ENCODE data around the gene ATP6V1A.

ATP6V1A gene

DNA sequence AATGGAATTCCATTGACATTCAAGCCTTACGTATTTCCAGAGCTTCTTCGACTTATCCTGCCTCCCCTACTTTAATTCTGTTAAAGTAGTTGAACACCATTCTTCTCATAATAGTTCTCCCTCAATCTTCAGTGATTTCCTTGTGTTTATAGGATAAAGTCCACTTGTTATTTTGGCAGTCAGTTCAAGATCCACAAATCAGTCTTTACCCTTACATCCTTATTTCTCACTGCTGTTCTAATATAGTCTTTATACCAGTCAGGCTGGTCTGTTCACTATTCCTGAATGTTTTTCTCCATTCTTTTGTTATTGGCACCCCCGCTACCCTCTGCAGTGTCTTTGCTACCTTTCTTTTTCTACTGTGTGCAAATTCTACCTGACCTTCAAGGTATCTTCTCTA is 29.7 kb downstream of the ATP6V1A start:
- H3K9me3 ChIP-seq (ENCODE audit: control insufficient read depth in 2 of 2, low read length in 2 of 2) = no peaks in the 10 kb centered on the region

DNA sequence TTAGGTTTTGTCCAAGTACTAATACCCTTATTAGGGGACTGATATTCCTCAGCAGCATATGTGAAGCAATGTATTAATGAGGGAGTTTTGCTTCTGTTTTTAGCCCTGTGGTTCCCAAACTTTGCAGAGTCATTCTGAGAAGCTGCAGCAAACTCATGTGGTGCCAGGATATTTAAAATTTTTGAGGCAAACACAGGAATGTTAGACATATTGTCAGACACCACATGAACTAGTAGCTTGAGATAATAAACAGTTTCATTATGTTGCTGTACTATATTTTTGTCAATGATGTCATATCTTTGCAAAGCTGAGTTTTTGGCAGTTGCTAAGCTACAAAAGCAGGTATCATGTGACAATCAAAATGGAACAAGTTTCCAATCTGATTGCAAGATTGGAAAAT is 36.6 kb downstream of the ATP6V1A start:
- no peak overlapping the region for H3K9ac ChIP-seq (ENCODE audit: low read length in 2 of 2)
- peaks cover 0 to 12% of the 10 kb centered on the region in 2 donors for H3K36me3 ChIP-seq (ENCODE audit: control insufficient read depth in 2 of 2, insufficient read depth in 2 of 2, low read length in 2 of 2)
- H3K4me1 ChIP-seq (ENCODE audit: control insufficient read depth, insufficient read depth, low read length) = no peaks in the 10 kb centered on the region
- no peaks in the 10 kb centered on the region for H3K9me3 ChIP-seq (ENCODE audit: control insufficient read depth in 2 of 2, low read length in 2 of 2)
- no peak overlapping the region for H3K4me3 ChIP-seq (ENCODE audit: low read length in 2 of 2)
- no peaks in the 10 kb centered on the region for H3K27me3 ChIP-seq (ENCODE audit: control insufficient read depth in 1 of 2, insufficient read depth in 2 of 2, low read length in 2 of 2)
- H3K27ac ChIP-seq (ENCODE audit: low read length) = no peak overlapping the region

More for the DNA sequence above, 29.7 kb downstream of the ATP6V1A start:
- H3K9ac ChIP-seq (ENCODE audit: low read length in 2 of 2) = no peak overlapping the region
- no peak overlapping the region for H3K27ac ChIP-seq (ENCODE audit: low read length)
- H3K4me1 ChIP-seq (ENCODE audit: control insufficient read depth, insufficient read depth, low read length) = no peaks in the 10 kb centered on the region
- H3K27me3 ChIP-seq (ENCODE audit: control insufficient read depth in 1 of 2, insufficient read depth in 2 of 2, low read length in 2 of 2) = no peaks in the 10 kb centered on the region
- H3K36me3 ChIP-seq (ENCODE audit: control insufficient read depth in 2 of 2, insufficient read depth in 2 of 2, low read length in 2 of 2) = no peaks in the 10 kb centered on the region
- H3K4me3 ChIP-seq (ENCODE audit: low read length in 2 of 2) = no peak overlapping the region

DNA sequence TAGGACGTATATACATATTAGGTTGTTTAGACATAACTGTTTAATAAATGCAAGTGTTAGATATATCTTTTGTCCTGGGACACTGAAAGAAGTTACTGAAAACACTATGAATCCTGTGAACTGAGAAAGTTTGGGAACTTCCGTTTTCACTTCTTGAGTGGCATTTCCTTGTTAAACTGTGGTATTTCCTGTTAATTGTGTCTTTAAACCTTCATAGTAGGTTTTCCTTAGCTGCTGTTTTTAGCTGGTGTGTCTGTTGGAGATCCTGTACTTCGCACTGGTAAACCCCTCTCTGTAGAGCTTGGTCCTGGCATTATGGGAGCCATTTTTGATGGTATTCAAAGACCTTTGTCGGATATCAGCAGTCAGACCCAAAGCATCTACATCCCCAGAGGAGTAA is 37.1 kb downstream of the ATP6V1A start:
- Histone ChIP-seq H3K27me3 (ENCODE audit: control insufficient read depth in 1 of 2, insufficient read depth in 2 of 2, low read length in 2 of 2) (no peaks in the 10 kb centered on the region), H3K9me3 (ENCODE audit: control insufficient read depth in 2 of 2, low read length in 2 of 2) (no peaks in the 10 kb centered on the region), H3K4me3 (ENCODE audit: low read length in 2 of 2) (no peak overlapping the region), H3K36me3 (ENCODE audit: control insufficient read depth in 2 of 2, insufficient read depth in 2 of 2, low read length in 2 of 2) (peaks cover 2 to 12% of the 10 kb centered on the region in 2 donors), H3K9ac (ENCODE audit: low read length in 2 of 2) (no peak overlapping the region), H3K4me1 (ENCODE audit: control insufficient read depth, insufficient read depth, low read length) (no peaks in the 10 kb centered on the region), H3K27ac (ENCODE audit: low read length) (no peak overlapping the region)

DNA sequence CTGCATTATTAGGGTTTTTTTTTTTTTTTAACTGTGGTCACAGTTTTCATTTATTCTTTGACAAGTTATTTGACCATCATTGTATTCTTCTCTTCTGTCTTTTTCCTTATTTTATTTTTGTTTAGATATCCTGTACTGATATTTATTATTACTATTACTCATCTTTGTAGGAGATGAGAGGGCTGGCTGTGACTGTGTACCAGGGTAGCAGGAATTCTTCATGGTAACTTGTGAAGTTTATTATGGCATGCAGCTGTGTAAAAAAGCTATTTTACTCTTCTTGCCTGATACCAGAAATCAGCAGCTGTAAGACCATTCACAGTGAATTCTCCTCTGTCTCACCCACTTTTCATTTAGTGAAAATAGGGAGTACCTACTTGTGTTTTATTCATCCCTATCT is 44.5 kb downstream of the ATP6V1A start:
- peaks cover 16 to 17% of the 10 kb centered on the region in 2 donors for H3K36me3 ChIP-seq (ENCODE audit: control insufficient read depth in 2 of 2, insufficient read depth in 2 of 2, low read length in 2 of 2)
- H3K27me3 ChIP-seq (ENCODE audit: control insufficient read depth in 1 of 2, insufficient read depth in 2 of 2, low read length in 2 of 2) = no peaks in the 10 kb centered on the region
- H3K27ac ChIP-seq (ENCODE audit: low read length) = no peak overlapping the region
- no peaks in the 10 kb centered on the region for H3K4me1 ChIP-seq (ENCODE audit: control insufficient read depth, insufficient read depth, low read length)
- no peaks in the 10 kb centered on the region for H3K9me3 ChIP-seq (ENCODE audit: control insufficient read depth in 2 of 2, low read length in 2 of 2)
- H3K9ac ChIP-seq (ENCODE audit: low read length in 2 of 2) = no peak overlapping the region
- H3K4me3 ChIP-seq (ENCODE audit: low read length in 2 of 2) = no peak overlapping the region

DNA sequence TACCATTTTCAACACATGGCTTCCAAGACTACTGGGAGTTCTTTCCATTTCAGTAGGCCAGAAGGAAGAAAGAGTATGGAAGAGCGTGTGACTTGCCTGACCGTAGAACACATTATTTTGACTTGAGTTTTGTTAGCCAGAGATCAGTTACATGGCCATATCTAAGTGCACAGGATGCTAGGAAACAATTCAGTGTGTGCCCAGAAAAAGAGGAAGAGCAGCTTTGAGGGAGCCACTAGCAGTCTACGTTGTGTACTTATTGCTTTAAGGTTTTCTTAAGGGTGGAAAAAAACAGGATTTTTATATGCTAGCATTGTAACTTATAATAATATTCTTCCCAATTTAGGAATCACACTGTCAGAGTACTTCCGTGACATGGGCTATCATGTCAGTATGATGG is 47.7 kb downstream of the ATP6V1A start:
- no peak overlapping the region for H3K9ac ChIP-seq (ENCODE audit: low read length in 2 of 2)
- H3K27me3 ChIP-seq (ENCODE audit: control insufficient read depth in 1 of 2, insufficient read depth in 2 of 2, low read length in 2 of 2) = no peaks in the 10 kb centered on the region
- no peak overlapping the region for H3K27ac ChIP-seq (ENCODE audit: low read length)
- peaks cover 19 to 20% of the 10 kb centered on the region in 2 donors for H3K36me3 ChIP-seq (ENCODE audit: control insufficient read depth in 2 of 2, insufficient read depth in 2 of 2, low read length in 2 of 2)
- H3K4me3 ChIP-seq (ENCODE audit: low read length in 2 of 2) = no peak overlapping the region
- H3K9me3 ChIP-seq (ENCODE audit: control insufficient read depth in 2 of 2, low read length in 2 of 2) = no peaks in the 10 kb centered on the region
- H3K4me1 ChIP-seq (ENCODE audit: control insufficient read depth, insufficient read depth, low read length) = no peaks in the 10 kb centered on the region

DNA sequence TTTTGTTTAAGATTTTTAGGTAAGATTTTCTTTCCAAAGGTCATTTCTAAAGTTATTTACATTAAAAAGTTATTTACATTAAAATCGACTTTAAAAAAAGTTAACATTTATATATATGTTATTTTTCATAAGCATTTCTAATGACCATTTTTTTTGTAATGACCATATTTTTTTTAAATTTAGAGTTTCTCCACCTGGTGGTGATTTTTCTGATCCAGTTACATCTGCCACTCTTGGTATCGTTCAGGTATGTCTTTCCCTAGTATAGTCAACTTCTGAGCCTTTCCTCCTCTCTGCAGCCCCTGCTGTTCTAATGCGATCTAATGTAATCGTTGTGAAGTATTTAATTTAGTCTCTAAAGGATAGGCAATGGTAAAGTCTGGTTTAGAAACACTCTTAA is 48.9 kb downstream of the ATP6V1A start:
- H3K27me3 ChIP-seq (ENCODE audit: control insufficient read depth in 1 of 2, insufficient read depth in 2 of 2, low read length in 2 of 2) = no peaks in the 10 kb centered on the region
- H3K9ac ChIP-seq (ENCODE audit: low read length in 2 of 2) = no peak overlapping the region
- H3K9me3 ChIP-seq (ENCODE audit: control insufficient read depth in 2 of 2, low read length in 2 of 2) = no peaks in the 10 kb centered on the region
- H3K36me3 ChIP-seq (ENCODE audit: control insufficient read depth in 2 of 2, insufficient read depth in 2 of 2, low read length in 2 of 2) = peaks cover 19 to 20% of the 10 kb centered on the region in 2 donors
- H3K27ac ChIP-seq (ENCODE audit: low read length) = no peak overlapping the region
- no peaks in the 10 kb centered on the region for H3K4me1 ChIP-seq (ENCODE audit: control insufficient read depth, insufficient read depth, low read length)
- H3K4me3 ChIP-seq (ENCODE audit: low read length in 2 of 2) = no peak overlapping the region

DNA sequence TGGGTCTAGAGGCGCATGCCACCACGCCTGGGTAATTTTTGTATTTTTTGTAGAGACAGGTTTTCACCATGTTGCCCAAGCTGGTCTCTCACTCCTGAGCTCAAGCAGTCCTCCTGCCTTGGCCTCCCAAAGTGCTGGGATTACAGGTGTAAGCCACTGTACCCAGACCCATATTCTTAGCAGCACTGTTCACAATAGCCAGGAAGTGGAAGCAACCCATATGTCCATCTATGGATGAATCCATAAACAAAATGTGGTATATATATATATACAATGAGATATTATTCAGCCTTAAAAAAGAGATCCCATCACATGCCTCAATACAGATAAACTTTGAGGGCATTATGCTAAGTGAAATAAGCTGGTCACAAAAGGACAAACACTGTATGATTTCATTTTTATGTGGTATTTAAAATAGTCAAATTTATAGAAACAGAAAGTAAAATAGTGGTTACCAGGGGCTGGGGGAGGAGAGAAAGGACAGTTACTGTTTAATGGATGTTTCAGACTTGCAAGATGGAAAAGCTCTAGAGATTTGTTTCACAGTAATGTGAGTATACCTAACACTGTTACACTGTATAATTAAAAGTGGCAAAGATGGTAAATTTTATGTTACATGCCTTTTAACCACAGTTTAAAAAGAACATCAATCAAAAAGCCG is 56.1 kb downstream of the ATP6V1A start:
- Histone ChIP-seq H3K9ac (ENCODE audit: low read length in 2 of 2) (no peak overlapping the region), H3K4me1 (ENCODE audit: control insufficient read depth, insufficient read depth, low read length) (no peaks in the 10 kb centered on the region), H3K9me3 (ENCODE audit: control insufficient read depth in 2 of 2, low read length in 2 of 2) (no peaks in the 10 kb centered on the region), H3K4me3 (ENCODE audit: low read length in 2 of 2) (no peak overlapping the region), H3K27ac (ENCODE audit: low read length) (no peak overlapping the region), H3K36me3 (ENCODE audit: control insufficient read depth in 2 of 2, insufficient read depth in 2 of 2, low read length in 2 of 2) (peaks cover 17 to 22% of the 10 kb centered on the region in 2 donors), H3K27me3 (ENCODE audit: control insufficient read depth in 1 of 2, insufficient read depth in 2 of 2, low read length in 2 of 2) (no peaks in the 10 kb centered on the region)

DNA sequence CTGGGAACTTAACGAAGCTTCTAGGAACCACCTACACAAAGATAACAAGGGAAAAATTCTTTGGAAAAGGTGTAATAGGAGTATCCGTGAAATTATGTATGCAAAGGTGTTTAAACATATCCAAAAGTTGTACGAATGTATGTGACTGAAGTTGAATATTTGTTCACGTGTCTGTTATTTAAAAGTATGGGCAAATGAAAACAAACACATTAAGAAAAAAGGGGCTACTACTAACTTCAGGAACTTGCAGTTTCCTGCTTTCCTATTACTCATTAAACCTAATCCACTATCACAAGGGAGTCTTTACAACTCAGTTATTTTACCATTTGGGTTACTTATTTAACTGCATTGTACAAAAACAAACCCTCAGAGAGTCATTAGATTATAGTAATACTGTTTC is 57.8 kb downstream of the ATP6V1A start:
- H3K27me3 ChIP-seq (ENCODE audit: control insufficient read depth in 1 of 2, insufficient read depth in 2 of 2, low read length in 2 of 2) = no peaks in the 10 kb centered on the region
- H3K4me3 ChIP-seq (ENCODE audit: low read length in 2 of 2) = no peak overlapping the region
- no peaks in the 10 kb centered on the region for H3K9me3 ChIP-seq (ENCODE audit: control insufficient read depth in 2 of 2, low read length in 2 of 2)
- H3K27ac ChIP-seq (ENCODE audit: low read length) = no peak overlapping the region
- H3K36me3 ChIP-seq (ENCODE audit: control insufficient read depth in 2 of 2, insufficient read depth in 2 of 2, low read length in 2 of 2) = peaks cover 16 to 19% of the 10 kb centered on the region in 2 donors
- H3K9ac ChIP-seq (ENCODE audit: low read length in 2 of 2) = no peak overlapping the region
- H3K4me1 ChIP-seq (ENCODE audit: control insufficient read depth, insufficient read depth, low read length) = no peaks in the 10 kb centered on the region

DNA sequence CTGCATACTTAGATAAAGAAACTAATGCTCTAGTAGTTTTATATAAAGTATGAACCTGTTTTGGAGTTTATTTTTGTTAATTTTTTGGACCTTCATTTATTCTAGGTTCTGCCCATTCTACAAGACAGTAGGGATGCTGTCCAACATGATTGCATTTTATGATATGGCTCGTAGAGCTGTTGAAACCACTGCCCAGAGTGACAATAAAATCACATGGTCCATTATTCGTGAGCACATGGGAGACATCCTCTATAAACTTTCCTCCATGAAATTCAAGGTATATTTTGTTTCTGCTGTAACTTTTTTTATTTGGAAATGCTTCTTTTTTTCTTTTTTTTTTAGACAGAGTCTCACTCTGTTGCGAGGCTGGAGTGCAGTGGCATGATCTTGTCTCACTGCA is 58.4 kb downstream of the ATP6V1A start:
- H3K36me3 ChIP-seq (ENCODE audit: control insufficient read depth in 2 of 2, insufficient read depth in 2 of 2, low read length in 2 of 2) = peaks cover 16 to 19% of the 10 kb centered on the region in 2 donors
- no peaks in the 10 kb centered on the region for H3K4me1 ChIP-seq (ENCODE audit: control insufficient read depth, insufficient read depth, low read length)
- no peak overlapping the region for H3K4me3 ChIP-seq (ENCODE audit: low read length in 2 of 2)
- H3K27me3 ChIP-seq (ENCODE audit: control insufficient read depth in 1 of 2, insufficient read depth in 2 of 2, low read length in 2 of 2) = no peaks in the 10 kb centered on the region
- no peak overlapping the region for H3K9ac ChIP-seq (ENCODE audit: low read length in 2 of 2)
- H3K27ac ChIP-seq (ENCODE audit: low read length) = no peak overlapping the region
- H3K9me3 ChIP-seq (ENCODE audit: control insufficient read depth in 2 of 2, low read length in 2 of 2) = no peaks in the 10 kb centered on the region

DNA sequence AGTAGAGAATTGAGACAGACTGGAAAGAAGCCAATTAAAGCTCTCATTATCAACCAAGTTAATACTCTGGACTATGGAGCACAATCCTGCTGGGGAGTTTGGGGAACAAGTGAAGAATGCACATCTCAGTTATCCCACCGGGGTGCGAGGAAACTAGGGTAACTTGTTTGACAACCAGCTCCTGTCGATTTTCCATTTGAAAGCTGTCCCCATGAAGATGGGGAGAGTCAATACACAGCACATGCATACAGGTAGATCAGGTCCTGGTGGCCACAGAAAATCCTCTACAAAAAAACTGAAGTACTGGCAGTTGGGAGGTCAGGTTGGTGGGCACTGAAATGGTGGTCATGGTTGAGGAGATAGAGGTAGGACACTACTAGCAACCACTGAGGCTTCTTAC is 66.0 kb downstream of the ATP6V1A start:
- H3K4me3 ChIP-seq (ENCODE audit: low read length in 2 of 2) = no peak overlapping the region
- H3K4me1 ChIP-seq (ENCODE audit: control insufficient read depth, insufficient read depth, low read length) = no peaks in the 10 kb centered on the region
- H3K27me3 ChIP-seq (ENCODE audit: control insufficient read depth in 1 of 2, insufficient read depth in 2 of 2, low read length in 2 of 2) = no peaks in the 10 kb centered on the region
- no peak overlapping the region for H3K9ac ChIP-seq (ENCODE audit: low read length in 2 of 2)
- H3K36me3 ChIP-seq (ENCODE audit: control insufficient read depth in 2 of 2, insufficient read depth in 2 of 2, low read length in 2 of 2) = peaks cover 10% of the 10 kb centered on the region in 2 donors
- H3K27ac ChIP-seq (ENCODE audit: low read length) = no peak overlapping the region
- no peaks in the 10 kb centered on the region for H3K9me3 ChIP-seq (ENCODE audit: control insufficient read depth in 2 of 2, low read length in 2 of 2)

DNA sequence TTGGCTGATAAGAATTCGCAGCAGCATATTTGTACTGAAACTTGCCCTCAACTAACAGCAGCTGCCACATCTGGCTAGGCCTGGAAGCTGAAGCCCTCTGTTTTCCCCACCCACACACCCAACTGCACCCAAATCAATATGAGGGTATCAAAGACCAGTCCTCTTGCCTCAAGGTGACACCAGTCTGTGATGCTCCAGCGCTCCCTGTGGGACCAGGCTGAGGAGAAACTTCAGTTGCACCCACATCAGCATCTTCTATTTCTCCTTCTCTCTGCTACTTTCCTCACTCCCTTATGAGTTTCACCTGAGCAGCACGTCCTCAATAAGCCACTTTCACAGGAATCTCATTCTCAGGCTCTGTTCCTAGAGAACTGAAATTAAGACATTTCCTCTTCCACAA is 73.0 kb downstream of the ATP6V1A start:
- Histone ChIP-seq H3K27ac (ENCODE audit: low read length) (no peak overlapping the region), H3K4me3 (ENCODE audit: low read length in 2 of 2) (no peak overlapping the region), H3K4me1 (ENCODE audit: control insufficient read depth, insufficient read depth, low read length) (no peaks in the 10 kb centered on the region), H3K27me3 (ENCODE audit: control insufficient read depth in 1 of 2, insufficient read depth in 2 of 2, low read length in 2 of 2) (no peaks in the 10 kb centered on the region), H3K9ac (ENCODE audit: low read length in 2 of 2) (no peak overlapping the region), H3K36me3 (ENCODE audit: control insufficient read depth in 2 of 2, insufficient read depth in 2 of 2, low read length in 2 of 2) (no peaks in the 10 kb centered on the region), H3K9me3 (ENCODE audit: control insufficient read depth in 2 of 2, low read length in 2 of 2) (no peaks in the 10 kb centered on the region)

Measured in stomach smooth muscle (tissue), 2 donors.